ENCODE results near the gene LDLRAD4.

Gene LDLRAD4

DNA sequence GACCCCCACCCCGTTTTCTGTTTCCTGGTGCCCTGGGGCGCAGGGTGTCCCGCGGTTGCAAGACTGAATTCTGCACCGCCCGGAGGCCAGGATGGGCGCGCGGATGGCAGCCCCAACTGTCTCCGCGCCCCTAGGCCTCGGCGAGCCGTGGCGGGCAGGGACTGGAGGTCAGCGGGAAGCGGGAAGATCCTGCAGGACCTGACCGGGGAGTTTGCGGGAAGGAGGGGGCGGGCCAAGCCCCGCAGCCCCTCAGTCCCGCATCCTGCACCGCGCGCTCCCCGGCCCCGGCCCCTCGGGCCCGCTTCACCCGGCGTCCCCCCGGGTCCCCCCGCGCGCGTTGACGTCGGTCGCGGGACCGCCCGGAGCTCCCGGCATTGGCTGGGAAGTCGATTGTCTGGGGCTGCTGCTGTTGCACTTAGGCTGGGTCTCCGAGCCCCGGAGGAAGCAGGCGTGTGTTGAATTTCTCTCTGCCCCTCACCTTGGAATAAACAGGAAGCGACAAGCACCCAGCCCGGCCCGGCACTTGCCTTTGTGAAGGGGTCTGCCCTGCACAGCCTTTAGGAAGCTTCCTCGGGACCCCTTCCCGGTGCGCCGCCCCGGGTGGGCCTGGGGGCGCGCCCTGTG, at the start of gene LDLRAD4:
Gene LDLRAD4, plus strand, starts transcription at position 393 of the 624 bp plus-strand sequence.
- TF ChIP-seq GATA2 (IDR thresholded peaks at IDR 0.05; ENCODE audit: low read depth, low read length) = no peak
- TF ChIP-seq GATA3 (IDR thresholded peaks at IDR 0.05; ENCODE audit: low read depth, low read length) = no peak

DNA sequence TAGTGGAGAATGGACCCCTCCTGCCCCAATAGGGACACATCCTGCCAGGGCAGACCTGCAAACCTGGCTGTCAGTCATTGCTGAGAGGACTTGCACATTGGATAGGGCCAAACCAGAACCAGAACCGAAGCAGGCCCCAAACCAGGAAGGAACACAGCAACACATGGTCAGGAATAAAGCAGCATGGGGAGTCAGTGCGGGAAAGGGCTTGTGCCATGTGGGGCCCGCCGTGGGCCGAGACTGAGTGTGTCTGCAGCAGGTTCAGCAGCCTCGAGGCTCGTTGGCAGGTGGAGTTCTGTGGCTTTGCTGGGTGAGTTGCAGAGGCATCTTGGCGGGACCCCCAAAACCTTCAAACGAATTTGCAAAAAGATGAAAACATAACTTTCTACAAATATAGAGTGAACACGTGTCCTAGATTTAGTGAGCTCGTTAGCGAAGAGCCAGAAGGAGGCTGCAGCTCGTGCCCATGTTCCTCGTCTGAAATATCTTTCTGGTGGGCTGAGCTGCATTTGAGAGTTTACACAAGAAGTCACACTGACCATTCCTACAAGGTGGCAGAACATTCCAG, 44.9 kb upstream of the LDLRAD4 start:
- TF ChIP-seq GATA3 (IDR thresholded peaks at IDR 0.05; ENCODE audit: low read depth, low read length) (no peak), GATA2 (IDR thresholded peaks at IDR 0.05; ENCODE audit: low read depth, low read length) (no peak)

DNA sequence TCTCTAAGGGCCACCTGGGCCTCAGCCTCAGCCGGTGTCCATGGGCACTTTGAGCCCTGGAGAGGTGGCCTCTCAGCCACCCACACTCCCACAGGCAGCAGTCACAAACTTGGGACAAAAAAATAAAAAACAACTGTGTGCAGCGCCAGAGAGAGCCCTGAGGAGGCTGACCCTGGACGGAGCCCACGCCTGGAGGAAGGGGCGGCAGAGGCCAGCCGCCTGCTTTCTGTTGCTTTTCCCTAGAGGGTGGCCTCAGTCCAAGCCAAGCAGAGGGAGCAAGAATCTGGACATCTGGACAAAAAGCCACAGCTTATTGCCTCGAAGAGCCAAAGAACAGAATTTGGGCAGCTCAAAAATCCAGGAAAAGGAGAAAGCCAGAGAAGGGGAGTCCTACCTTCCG, 43.3 kb upstream of the LDLRAD4 start:
- TF ChIP-seq GATA3 (IDR thresholded peaks at IDR 0.05; ENCODE audit: low read depth, low read length) (no peak), GATA2 (IDR thresholded peaks at IDR 0.05; ENCODE audit: low read depth, low read length) (no peak)

DNA sequence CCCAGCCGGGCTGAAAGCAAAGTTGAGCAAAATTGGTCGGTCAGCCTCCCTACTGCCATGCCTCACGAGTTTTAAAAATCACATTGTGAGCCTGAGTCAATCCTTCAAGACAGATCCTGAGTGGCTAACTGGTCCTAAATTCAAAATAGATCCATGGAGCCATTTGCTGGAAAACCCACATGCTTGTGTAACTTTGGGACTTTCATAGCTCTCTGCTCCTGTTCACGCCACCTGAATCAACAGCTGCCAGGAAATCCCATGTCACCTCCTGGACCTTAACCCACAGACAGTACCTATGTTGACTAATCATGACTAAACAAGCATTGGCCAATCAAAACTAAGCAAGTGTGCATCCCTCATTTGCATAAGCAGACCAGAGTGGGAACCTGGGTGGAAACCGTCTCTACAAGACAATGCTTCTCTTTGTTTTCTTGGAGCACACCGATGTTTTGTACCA, 42.8 kb upstream of the LDLRAD4 start:
- no peak for TF ChIP-seq GATA2 (IDR thresholded peaks at IDR 0.05; ENCODE audit: low read depth, low read length)
- TF ChIP-seq GATA3 (IDR thresholded peaks at IDR 0.05; ENCODE audit: low read depth, low read length) = no peak

DNA sequence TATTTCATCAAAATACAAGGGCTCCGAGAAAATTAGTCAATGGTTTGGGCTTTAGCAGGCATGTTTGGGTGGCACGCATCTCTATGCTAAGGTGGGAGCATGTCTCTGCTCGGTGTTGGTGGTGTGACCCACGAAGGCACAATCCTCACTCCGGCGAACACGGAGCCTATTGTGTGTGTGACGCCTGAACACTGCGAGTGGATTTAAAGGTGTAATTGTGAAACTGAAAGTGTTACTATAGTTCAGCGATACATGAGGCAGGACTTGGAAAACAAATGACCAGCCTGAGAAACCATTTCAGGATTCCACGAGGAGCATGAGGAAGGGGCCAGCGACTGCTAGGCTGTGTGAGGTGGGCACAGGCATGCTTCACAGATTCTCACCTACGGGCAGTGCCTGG, 41.7 kb upstream of the LDLRAD4 start:
- no peak for TF ChIP-seq GATA3 (IDR thresholded peaks at IDR 0.05; ENCODE audit: low read depth, low read length)
- no peak for TF ChIP-seq GATA2 (IDR thresholded peaks at IDR 0.05; ENCODE audit: low read depth, low read length)

DNA sequence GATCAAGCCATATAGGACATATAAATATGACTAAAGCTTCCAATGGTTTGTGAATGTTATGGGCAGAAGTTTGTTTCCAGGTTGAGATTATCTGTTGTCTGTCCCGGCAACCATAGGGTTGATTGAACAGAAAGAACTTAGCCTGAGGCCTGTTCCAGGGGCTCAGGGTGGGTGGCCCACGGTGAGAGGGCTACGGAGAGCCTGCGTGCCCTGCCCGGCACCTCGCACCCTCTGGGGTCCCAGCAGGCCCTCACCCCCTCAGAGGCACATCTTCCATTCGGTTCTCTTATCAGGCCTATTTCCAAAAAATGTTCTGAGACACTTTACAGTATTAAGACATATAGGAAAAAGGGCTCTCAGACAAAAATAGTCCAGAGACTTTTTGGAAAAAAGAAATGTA, 40.4 kb upstream of the LDLRAD4 start:
- TF ChIP-seq GATA2 (IDR thresholded peaks at IDR 0.05; ENCODE audit: low read depth, low read length) (no peak), GATA3 (IDR thresholded peaks at IDR 0.05; ENCODE audit: low read depth, low read length) (no peak)

DNA sequence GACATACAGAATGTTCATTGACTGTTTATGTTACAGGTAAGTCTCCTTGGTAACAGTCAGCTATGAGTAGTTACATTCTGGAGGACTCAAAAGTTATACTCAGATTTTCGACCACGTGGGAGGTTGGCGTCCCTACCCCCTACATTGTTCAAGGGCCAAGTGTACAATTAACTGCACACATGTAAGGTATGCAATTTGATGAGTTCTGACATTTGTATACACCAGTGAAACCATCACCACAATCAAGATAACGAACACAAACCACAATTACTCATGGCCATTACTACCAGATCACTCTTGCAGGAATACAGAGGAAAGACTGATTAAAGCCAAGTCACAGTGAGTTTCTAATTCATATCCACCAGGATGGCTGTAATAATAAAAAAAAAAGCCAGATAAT, 39.6 kb upstream of the LDLRAD4 start:
- TF ChIP-seq GATA3 (IDR thresholded peaks at IDR 0.05; ENCODE audit: low read depth, low read length) (no peak), GATA2 (IDR thresholded peaks at IDR 0.05; ENCODE audit: low read depth, low read length) (no peak)

DNA sequence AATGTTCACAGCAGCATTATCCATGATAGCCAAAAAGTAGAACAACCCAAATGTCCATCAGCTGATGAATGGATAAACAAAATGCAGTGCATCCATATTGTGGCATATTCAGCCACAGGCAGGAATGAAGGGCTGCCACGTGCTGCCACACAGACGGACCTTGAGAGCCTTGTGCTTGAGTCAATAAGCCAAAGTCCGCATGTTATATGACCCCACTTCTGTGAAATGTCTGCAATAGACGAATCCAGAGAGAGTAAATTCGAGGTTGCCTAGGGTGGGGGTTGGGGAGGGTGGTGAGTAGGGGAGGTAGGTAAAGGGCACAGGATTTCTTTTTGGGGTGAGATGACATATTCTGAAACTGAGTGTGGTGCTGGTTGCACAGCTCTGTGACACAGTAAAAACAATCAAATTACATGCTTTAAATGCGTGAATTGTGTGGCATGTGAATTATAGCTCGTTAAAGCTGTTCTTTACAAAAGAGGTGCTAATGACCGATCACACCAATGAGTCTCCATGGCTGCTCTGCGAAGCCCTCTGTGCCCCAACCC, 38.9 kb upstream of the LDLRAD4 start:
- no peak for TF ChIP-seq GATA3 (IDR thresholded peaks at IDR 0.05; ENCODE audit: low read depth, low read length)
- TF ChIP-seq GATA2 (IDR thresholded peaks at IDR 0.05; ENCODE audit: low read depth, low read length) = no peak

DNA sequence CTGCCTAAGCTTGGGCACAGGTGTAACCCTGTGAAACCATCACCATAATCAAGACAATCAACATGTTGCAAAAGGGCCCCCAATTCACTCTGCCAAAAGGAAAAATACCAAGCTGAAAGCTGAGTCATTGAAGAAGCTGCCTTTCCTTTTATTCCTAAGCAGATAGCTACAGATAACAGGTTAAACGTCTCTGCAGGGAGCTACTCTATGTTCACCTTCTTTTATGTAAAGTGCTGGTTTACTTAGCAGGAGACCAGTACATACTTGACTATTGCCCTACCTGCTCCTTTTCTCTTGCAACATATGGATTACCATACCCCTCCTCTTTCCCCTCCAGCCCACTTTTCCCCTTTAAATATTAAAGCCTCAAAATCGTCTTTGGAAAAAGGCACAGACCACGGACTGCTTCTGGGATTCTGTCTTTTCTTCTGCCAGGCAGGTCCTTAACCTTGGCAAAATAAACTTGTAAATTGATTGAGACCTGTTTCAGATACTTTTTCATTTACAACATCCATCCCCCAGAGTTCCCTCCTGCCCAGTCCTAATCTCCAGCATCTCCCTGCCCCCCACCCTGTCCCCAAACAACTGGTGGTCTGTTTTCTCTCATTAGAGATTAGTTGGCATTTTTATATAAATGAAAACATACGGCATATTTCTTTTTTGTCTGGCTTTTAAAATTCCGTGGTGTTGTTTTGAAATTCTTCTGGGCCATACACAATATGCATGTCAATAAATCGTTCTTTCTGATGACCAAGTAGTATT, 37.8 kb upstream of the LDLRAD4 start:
- TF ChIP-seq GATA2 (IDR thresholded peaks at IDR 0.05; ENCODE audit: low read depth, low read length) (peak; percentile 94), GATA3 (IDR thresholded peaks at IDR 0.05; ENCODE audit: low read depth, low read length) (peak; percentile 85)

DNA sequence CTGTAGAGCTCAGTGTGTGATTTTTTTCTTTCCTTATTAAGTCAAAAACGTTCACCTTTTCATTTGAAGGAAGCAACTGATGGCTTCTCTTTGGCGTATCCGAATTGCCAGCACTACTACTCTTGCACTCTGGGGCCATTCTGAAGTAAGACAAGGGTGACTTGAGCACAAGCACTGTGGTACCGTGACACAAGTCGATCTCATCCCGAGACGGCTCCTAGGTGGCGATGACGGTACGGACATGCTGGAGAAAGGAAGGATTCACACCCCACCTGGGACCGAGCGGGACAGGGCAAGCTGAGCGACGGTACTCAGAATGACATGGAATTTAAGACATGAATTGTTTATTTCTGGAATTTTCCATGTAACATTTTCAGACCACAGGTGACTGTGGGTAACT, 36.8 kb upstream of the LDLRAD4 start:
- TF ChIP-seq GATA3 (IDR thresholded peaks at IDR 0.05; ENCODE audit: low read depth, low read length) = no peak
- no peak for TF ChIP-seq GATA2 (IDR thresholded peaks at IDR 0.05; ENCODE audit: low read depth, low read length)

DNA sequence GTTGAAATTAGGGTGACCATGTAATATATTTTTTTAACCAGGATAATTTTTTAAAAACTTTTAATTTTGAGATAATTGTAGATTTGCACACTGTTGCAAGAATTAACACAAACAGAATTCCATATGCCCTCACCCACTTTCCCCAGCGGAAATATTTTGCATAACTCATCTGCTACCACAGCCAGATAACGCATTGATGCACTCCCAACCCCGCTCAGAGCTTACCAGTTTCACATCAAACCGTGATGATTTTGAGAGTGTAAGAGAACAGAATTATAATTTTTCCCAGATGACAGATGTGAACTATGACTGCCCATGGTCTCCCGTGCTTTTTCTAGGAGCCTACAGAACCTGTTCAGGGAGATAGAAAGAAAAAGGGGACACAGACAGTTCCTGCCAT, 35.2 kb upstream of the LDLRAD4 start:
- TF ChIP-seq GATA3 (IDR thresholded peaks at IDR 0.05; ENCODE audit: low read depth, low read length) (no peak), GATA2 (IDR thresholded peaks at IDR 0.05; ENCODE audit: low read depth, low read length) (no peak)

DNA sequence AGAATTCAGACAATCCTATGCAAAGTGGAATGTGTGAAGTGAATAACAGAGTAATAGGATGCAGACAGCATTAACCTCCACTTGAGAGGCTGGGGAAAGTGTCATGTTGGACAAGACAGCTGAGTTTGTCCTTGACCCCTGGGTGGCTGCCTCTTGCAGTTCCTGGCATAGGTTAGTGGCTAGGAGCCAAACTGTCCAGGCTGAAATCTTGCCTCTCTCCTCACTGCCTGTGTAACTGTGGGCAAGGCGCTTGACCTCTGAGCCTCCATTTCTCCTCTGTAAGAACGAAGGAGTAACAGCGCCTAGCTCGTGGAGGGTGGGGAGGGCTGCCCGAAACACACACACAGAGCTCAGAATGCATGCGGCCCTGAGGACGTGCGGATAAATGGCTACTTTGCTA, 34.8 kb upstream of the LDLRAD4 start:
- TF ChIP-seq GATA2 (IDR thresholded peaks at IDR 0.05; ENCODE audit: low read depth, low read length) (no peak), GATA3 (IDR thresholded peaks at IDR 0.05; ENCODE audit: low read depth, low read length) (no peak)

DNA sequence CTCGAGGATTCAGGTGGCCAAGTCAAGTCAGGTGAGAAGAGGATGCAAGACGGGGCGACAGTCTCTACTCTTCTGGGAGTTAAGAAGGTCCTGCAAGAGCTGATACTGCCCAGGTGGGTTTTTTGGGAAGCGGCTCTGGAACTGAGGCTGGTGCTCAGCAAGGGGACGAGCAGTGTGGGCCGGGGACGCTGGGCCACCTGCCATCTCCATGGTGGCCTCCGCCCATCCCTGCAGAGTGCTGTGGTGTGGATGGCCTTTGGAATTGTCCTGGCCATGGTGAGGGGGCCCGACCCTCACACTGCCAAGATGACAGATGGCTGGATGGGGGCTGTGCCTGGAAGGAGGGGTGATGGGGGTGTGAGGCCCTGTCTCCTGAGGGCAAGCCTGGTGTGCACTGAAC, 34.2 kb upstream of the LDLRAD4 start:
- no peak for TF ChIP-seq GATA2 (IDR thresholded peaks at IDR 0.05; ENCODE audit: low read depth, low read length)
- no peak for TF ChIP-seq GATA3 (IDR thresholded peaks at IDR 0.05; ENCODE audit: low read depth, low read length)

DNA sequence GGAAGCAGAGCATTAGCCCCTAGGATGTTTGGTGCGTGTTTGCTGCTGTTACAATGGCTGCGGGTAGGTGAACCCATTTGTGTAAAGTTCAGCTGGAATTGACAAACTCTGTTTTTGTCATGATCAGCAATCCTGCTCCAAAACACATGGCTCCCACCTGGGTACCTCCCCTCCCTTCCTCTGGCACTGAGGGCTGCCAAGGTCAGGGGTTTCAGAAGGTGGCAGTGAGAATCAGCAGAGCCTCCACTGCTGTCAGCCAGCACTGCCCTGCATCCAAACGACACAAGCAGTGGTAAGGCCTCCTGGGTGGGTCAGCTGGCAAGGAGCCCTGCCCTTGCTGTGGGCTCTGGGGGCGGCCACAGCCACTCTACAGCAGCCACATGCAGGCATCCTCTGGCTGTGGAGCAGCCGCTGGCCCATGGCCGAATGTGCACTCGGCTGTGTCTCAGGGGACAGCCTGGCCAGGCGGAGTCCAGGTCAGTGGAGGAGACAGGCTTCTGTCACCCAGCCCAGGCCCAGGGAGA, 32.8 kb upstream of the LDLRAD4 start:
- TF ChIP-seq GATA3 (IDR thresholded peaks at IDR 0.05; ENCODE audit: low read depth, low read length) = no peak
- no peak for TF ChIP-seq GATA2 (IDR thresholded peaks at IDR 0.05; ENCODE audit: low read depth, low read length)
